Bronchial epithelial cell (primary cell): Measurements from ENCODE around the gene RAI1. TPM values are rescaled to one million over a fixed set of nuclear protein-coding genes. Genes with fewer than 3 reads are reported as not detected.

Experiments
- DNase-seq: peaks from one replicate; pipeline ENCODE4 v3.0.0-alpha.2; 2010; ENCODE audit warnings: low read depth
- FAIRE-seq: peaks from 2 replicates; lab custom pipeline; 2011; peaks lifted over from hg19 to GRCh38; lab: Jason Lieb, UNC
- H3K27me3 ChIP-seq: 2 replicates; pipeline ENCODE4 v1.5.1; 2011; ENCODE audit warnings: low read length; ENCODE audit not compliant: control insufficient read depth, insufficient read depth
- H3K36me3 ChIP-seq: 2 replicates; pipeline ENCODE4 v1.5.1; 2011; ENCODE audit warnings: low read length; ENCODE audit not compliant: control insufficient read depth, insufficient read depth
- H3K4me3 ChIP-seq: 2 replicates; pipeline ENCODE4 v1.5.1; 2011; ENCODE audit warnings: mild to moderate bottlenecking, low read depth, low read length, control low read depth
- total RNA-seq: library from RNA; depleted of rRNA; stranded (reverse); fragments of >200 nt; gene quantifications from 2 replicates; pipeline ENCODE4 v1.2.1, GENCODE V29; 2014
- TF ChIP-seq, protein P1 (sequence below): IDR thresholded peaks from 2 replicates; pipeline ENCODE4 v1.5.1; 2011; ENCODE audit warnings: mild to moderate bottlenecking, moderate library complexity, low read length, control low read depth, inconsistent platforms; ENCODE audit not compliant: insufficient read depth, severe bottlenecking

RAI1 gene
- total RNA-seq, 1 donor from 2014 or later: 7.4 TPM

DNA sequence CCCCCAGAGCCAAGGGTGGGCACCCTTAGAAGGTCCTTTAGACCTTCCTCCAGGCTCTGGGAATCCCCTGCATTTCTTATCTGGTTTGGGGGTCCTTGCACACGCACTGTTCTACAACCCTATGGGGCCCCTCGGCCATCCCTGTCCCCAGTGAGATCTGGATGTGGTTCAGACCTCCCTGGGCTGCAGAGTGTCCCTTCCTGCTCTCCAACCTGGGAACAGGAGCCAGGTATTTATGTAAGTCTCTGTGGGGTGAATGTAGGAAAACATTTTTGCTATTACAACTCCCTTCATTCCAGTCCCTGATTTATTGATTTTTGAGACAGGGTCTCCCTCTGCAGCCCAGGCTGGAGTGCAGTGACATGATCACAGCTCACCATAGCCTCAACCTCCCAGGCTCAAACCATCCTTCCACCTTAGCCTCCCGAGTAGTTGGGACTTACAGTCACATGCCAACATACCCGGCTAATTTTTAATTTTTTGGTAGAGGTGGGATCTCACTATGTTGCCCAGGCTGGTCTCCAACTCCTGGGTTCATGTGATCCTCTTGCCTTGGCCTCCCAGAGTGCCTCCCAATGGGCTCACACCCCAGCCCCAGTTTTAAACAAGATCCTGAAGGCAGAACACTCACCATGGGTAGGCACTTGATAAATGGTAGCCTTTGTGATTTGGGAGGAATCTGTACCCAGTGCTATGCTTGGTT, 61.6 kb downstream of the RAI1 start:
- no peaks in the 10 kb centered on the region for H3K27me3 ChIP-seq
- DNase-seq (no peak), FAIRE-seq (no peak)
- TF ChIP-seq, protein P1, sequence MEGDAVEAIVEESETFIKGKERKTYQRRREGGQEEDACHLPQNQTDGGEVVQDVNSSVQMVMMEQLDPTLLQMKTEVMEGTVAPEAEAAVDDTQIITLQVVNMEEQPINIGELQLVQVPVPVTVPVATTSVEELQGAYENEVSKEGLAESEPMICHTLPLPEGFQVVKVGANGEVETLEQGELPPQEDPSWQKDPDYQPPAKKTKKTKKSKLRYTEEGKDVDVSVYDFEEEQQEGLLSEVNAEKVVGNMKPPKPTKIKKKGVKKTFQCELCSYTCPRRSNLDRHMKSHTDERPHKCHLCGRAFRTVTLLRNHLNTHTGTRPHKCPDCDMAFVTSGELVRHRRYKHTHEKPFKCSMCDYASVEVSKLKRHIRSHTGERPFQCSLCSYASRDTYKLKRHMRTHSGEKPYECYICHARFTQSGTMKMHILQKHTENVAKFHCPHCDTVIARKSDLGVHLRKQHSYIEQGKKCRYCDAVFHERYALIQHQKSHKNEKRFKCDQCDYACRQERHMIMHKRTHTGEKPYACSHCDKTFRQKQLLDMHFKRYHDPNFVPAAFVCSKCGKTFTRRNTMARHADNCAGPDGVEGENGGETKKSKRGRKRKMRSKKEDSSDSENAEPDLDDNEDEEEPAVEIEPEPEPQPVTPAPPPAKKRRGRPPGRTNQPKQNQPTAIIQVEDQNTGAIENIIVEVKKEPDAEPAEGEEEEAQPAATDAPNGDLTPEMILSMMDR: no peak
- no peak overlapping the region for H3K4me3 ChIP-seq
- peaks cover 9% of the 10 kb centered on the region for H3K36me3 ChIP-seq

DNA sequence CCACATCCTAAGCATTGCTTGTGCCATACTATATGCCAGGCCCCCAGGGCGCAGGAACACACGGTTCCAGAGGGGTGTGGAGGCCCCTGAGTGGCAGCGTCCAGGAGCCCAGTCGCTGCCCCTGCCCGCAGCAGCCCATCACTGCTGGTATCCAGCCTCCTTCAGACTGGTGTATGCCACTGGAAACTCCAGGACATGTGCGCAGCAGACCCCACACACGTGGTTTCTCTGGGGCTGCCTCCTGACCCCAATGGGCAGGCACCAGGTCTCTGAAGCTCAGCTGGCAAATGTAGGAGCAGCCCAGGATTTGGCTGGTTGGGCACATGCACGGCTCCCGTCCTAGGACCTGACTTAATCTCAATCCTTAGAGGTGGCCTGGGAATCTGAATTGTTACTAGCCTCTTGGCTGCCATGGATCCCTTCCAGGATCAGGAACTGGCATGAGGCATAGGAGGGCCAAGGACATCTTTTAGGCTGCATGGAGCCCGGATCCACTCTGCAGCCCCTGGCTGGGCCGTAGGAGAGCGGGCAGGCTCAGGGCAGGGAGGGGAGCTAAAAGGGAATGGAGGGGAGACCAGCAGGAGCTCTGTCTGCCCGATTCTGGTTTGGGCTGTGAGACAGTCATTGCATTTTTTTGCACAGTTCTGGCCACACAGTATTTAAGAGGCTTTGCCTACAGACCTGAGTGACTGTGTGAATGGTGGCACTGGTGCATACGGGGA, 62.3 kb downstream of the RAI1 start:
- peaks cover 10% of the 10 kb centered on the region for H3K36me3 ChIP-seq
- DNase-seq: no peak
- no peak for FAIRE-seq
- no peak overlapping the region for H3K4me3 ChIP-seq
- H3K27me3 ChIP-seq: no peaks in the 10 kb centered on the region
- TF ChIP-seq, protein P1: no peak

DNA sequence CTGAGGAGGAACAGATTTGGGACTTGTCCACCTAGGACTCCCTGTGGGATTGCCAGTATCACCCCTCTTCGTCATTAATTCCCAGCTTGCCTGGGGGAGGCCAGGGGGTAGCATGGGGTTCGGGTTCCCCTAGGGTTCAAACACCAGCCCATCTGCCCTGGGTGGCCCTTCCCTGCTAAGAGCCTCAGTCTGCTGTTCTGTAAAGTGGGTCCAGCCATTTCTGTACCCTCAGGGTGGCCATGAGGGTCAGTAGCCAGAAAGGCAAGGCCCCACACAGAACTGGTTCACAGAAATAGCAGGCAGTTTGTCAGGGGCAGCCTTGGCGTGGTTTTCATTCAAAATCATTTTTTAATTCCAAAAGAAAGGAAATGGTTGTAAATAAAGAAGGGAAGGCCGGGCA, 62.9 kb downstream of the RAI1 start:
- H3K36me3 ChIP-seq: peaks cover 10% of the 10 kb centered on the region
- no peaks in the 10 kb centered on the region for H3K27me3 ChIP-seq
- no peak for FAIRE-seq
- H3K4me3 ChIP-seq: no peak overlapping the region
- DNase-seq: no peak
- TF ChIP-seq, protein P1: no peak

DNA sequence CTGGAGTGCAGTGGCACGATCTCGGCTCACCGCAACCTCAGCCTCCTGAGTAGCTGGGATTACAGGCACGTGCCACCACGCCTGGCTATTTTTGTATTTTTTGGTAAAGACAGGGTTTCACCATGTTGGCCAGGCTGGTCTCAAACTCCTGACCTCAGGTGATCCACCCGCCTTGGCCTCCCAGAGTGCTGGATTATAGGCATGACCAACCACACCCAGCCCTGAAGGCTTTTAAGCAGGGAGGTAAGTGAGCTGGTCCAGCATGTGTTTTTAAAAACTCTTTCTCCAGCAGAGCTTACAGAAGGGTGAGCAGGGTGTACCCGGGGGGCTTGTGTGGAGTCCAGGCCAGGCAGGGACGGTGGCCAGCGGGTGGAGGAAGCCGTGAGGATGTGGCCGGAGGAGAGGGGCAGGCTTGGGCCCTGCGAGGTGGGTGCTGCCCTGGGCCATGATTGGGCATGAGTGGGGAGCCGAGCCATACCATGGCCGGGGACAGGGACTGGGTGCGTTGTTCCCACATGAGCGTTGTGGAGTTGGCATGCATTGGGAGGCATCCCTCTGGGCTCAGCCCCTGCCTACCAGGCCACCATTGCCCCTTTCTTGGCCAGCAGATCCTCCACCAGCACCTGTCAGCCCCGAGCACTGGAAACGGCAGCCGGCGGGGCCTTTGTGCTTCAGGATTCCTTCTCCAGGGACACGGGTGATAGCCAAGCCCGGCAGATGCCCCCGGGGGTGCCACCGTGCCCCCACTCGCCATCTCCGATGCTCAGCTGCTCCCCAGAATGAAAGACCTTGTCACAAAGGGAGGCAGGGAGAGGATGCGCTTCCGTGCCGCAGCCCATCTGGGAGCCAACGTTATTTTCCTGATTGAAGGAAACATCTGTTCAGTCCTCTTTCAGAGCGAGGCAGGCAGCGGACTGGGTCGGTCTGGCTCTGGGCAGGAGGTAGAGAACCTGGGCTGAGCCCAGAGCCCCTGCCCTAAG, 64.5 kb downstream of the RAI1 start:
- FAIRE-seq (no peak), DNase-seq (no peak)
- no peak overlapping the region for H3K4me3 ChIP-seq
- H3K27me3 ChIP-seq: no peaks in the 10 kb centered on the region
- TF ChIP-seq, protein P1: no peak
- peaks cover 10% of the 10 kb centered on the region for H3K36me3 ChIP-seq

DNA sequence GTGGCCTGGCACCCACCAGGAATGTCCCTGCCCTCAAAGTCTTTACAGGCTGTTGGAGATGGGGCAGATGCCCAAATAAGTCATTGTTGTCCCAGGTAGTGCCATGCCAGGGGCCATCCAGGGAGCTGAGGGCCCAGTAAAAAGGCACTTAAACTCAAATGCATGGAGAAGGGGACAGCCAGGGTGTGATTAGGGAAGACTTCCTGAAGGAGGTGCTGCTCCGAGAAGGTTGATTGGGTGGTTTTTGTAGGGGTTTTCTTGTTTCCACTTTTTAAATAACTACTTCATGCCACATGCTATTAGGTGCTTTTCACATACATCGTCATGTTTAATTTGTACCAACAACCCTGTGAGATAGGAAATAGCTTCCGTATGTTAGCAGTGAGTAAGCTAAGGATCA, 66.9 kb downstream of the RAI1 start:
- TF ChIP-seq, protein P1: peak; percentile 12
- no peak overlapping the region for H3K4me3 ChIP-seq
- peaks cover 10% of the 10 kb centered on the region for H3K36me3 ChIP-seq
- FAIRE-seq (no peak), DNase-seq (no peak)
- H3K27me3 ChIP-seq: no peaks in the 10 kb centered on the region
